GM18951 (cell line): Measurements from ENCODE around the gene GID8.

Source experiments
- POLR2A ChIP-seq: IDR thresholded peaks from 4 replicates; pipeline ENCODE4 v1.6.1; 2011; ENCODE audit warnings: mild to moderate bottlenecking; ENCODE audit not compliant: insufficient read length, insufficient read depth; ENCODE audit errors: extremely low read depth
- in situ Hi-C: fragments of 300-500 bp; cut with MboI; formaldehyde crosslinking; loops from one replicate; pipeline ENCODE4 v1.12.0; 2022; ENCODE audit warnings: low sequenced_read_pairs, mixed read lengths, inconsistent platforms; ENCODE audit not compliant: unreplicated experiment

Gene GID8

DNA sequence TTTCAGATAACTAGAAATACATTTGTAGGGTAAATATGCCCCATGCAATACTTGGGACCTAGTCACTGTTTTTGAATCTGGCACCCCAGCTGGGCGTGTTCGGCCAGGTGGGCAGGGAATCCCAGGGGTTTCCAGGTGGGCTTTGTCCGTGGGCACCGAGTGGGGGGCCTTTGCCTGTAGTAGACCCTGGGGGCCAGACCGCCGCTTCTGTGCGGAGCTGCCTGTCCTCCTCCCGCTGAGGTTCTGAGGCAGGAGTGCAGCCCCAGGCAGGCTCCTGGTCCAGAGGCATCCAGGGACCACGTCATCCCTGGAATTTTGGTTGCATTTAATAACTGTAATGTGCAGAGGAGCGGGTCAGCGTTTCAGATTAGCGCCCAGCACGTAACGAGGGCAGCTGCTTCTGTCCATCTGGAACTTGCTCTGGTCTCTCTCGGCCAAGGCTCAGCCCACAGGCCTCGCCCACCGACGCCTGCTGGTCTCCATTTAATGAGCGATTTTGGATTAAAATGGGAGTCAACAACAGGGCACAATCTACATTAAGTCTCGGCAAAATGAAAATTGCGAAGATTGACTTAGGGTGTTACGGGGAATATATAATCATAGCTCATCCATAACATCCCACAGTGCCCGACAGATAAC lies 56.0 kb downstream of the GID8 start:
- in situ Hi-C loops: no loop called here
- TF ChIP-seq POLR2A: no peak

DNA sequence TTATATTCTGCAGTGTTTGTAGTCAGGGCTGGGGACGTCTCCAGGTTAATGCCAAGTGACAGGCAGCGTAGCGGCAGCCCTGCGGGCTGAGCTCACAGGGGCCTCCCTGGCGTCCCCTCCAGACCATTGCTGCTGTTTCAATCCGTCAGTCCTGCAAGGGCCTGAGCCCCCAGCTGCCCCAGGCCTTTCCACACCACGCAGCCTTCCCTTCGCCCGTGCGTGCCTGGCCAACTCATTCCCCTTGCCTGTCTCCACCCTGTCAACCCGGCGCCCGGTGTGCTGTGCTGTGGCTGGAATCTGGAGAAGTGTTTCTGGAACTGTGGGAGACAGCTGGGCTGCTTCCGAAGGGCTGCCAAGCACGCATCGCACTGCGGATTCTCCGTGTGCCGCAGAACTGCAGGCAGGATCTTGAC lies 56.9 kb downstream of the GID8 start:
- in situ Hi-C loops: no loop called here
- no peak for TF ChIP-seq POLR2A

DNA sequence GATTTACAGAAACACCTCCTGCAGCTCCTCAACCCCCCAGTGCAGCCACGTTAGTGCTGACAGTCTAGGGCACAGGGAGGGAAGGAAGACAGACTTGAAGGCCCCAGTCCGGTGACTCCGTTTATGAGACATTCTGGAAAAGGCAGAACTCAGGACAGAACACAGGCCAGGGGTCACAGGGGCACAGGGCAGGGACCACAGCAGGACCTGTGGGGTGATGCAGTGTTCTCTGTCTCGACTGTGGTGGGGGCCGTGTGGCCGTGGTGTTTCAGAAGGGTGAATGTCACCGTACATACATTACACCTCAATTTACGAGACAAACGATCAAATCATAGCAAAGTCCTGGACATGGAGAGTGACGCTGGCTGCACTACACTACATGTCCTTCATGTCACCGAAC lies 57.5 kb downstream of the GID8 start:
- in situ Hi-C loops: no loop called here
- no peak for TF ChIP-seq POLR2A

DNA sequence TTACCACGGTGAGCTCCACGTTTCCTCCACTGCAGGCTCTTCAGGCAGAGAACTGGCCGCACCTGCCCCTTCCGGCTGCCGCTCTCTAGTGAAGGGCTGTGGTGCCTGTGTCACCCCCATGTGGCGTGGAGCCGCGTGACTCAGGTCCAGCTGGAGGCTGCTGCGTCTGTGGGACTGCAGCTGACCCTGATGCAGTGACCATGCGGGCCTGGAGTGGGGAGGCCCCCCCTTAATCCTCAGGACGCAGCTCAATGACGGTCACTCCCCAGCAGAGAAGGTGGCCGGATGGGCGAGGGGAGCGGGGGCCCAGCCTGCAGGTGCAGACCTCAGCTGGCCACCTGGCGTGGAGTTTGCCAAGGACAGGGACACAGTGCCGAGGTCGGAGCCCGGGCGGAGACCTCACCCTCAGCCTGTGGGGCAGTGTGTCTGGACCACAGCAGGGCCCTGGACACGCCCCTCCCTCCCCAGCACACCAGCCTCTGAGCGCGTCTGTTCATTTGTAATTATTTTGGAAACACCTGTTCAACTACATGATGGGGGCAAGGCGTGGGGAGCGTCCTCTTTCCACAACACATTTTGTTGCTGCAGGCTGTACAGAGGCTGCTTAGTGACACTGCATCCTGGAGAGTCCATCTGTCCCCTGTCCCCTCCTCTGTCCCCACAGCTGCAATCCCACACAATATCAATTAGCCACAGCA lies 58.1 kb downstream of the GID8 start:
- TF ChIP-seq POLR2A: no peak
- in situ Hi-C loops: no loop called here

DNA sequence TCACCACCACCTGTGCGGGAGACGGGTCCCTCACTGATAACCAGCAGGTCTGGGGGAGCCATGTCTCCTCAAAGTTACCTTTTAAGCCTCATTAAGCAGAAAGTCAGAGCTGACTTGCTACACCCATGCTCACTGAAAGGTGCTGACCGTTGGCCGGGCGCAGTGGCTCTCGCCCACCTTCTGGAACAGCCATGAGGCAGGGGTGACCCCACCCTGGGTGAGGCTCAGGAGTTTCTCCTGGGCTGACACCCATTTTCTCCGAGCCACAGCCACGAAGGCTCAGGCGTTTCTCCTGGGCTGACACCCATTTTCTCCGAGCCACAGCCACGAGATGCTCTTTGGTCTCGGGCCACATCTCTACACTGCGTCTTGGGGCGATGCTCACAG lies 58.6 kb downstream of the GID8 start:
- TF ChIP-seq POLR2A: no peak
- in situ Hi-C loops: no loop called here

DNA sequence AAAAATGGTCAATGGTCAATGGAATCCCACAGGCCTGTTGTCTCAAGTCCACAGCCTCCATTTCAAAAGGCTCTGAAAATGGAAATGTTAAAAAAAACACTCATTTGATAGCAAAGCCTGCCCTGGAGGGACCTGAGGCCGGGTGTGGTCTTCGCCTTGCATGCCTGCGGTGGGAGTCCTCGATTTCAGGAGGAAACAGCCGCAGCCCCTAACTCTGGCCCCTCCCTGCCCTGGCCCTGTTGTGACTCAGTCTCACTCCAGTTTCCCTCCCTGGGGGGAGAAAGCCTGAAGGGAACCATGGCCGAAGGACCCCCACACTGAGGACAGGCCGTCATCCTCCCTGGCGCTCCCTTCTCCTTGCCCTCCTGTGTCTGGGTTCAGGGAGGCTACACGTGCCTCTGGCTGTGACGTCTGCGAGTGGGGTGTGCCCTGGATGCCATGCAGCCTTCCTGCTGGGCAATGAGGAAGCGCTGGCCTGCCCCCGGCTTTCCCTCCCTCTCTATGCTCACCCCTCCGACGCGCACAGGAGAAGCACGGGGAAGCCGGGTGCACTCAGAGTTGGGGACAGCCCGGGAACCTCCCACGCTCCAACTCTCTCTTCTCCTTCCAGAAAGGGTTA lies 59.6 kb downstream of the GID8 start:
- no peak for TF ChIP-seq POLR2A
- in situ Hi-C loops: no loop called here
